GM21423 (cell line): ENCODE measurements around the gene MOK.
"Not testable (repeated sequence)": the region's sequence is repeated elsewhere in the genome, so short reads cannot be mapped to it uniquely, and the experiment has no call there.

Source experiments
- ATAC-seq: cut with Tn5 transposase; IDR thresholded peaks from one replicate; pipeline ENCODE4 v1.9.1; 2021; ENCODE audit warnings: mild to moderate bottlenecking, moderate library complexity; ENCODE audit not compliant: unreplicated experiment

MOK gene

GRCh38 chr14:102304611-102305506, at the start of gene MOK:
Gene MOK (minus strand): TSS chr14:102305164. CDS start chr14:102304968, 196 bp downstream.
- peak; percentile 98 for ATAC-seq

- no peak for ATAC-seq
Observed at GRCh38 chr14:102353126-102353619, 48.2 kb upstream of the MOK start.

- no peak for ATAC-seq
Observed at GRCh38 chr14:102352213-102352612, 47.2 kb upstream of the MOK start.

GRCh38 chr14:102351593-102351992, 46.6 kb upstream of the MOK start:
- ATAC-seq: not testable (repeated sequence)

- ATAC-seq: no peak
Observed at GRCh38 chr14:102351023-102351422, 46.1 kb upstream of the MOK start.

GRCh38 chr14:102348376-102348775, 43.4 kb upstream of the MOK start:
- ATAC-seq: no peak

- no peak for ATAC-seq
Observed at GRCh38 chr14:102346645-102347044, 41.7 kb upstream of the MOK start.

GRCh38 chr14:102345232-102345631, 40.3 kb upstream of the MOK start:
- no peak for ATAC-seq

GRCh38 chr14:102344485-102344884, 39.5 kb upstream of the MOK start:
- no peak for ATAC-seq

- ATAC-seq: no peak
Observed at GRCh38 chr14:102344084-102344483, 39.1 kb upstream of the MOK start.

- no peak for ATAC-seq
Observed at GRCh38 chr14:102342238-102342637, 37.3 kb upstream of the MOK start.

GRCh38 chr14:102341566-102341965, 36.6 kb upstream of the MOK start:
- no peak for ATAC-seq

GRCh38 chr14:102338724-102339123, 33.8 kb upstream of the MOK start:
- ATAC-seq: no peak

GRCh38 chr14:102335163-102335562, 30.2 kb upstream of the MOK start:
- ATAC-seq: no peak

- ATAC-seq: no peak
Observed at GRCh38 chr14:102333795-102334705, 29.1 kb upstream of the MOK start.

GRCh38 chr14:102333390-102333789, 28.4 kb upstream of the MOK start:
- no peak for ATAC-seq

- ATAC-seq: no peak
Observed at GRCh38 chr14:102330806-102331205, 25.8 kb upstream of the MOK start.

GRCh38 chr14:102329381-102329780, 24.4 kb upstream of the MOK start:
- not testable (repeated sequence) for ATAC-seq

- ATAC-seq: no peak
Observed at GRCh38 chr14:102326583-102326982, 21.6 kb upstream of the MOK start.

- no peak for ATAC-seq
Observed at GRCh38 chr14:102325791-102326345, 20.9 kb upstream of the MOK start.

GRCh38 chr14:102323102-102323501, 18.1 kb upstream of the MOK start:
- no peak for ATAC-seq
